Gastrocnemius medialis (tissue), 4 donors: ENCODE data around the gene KPNA5.

ENCODE experiments used
- POLR2A ChIP-seq, 2 donors: fragments of 450-650 bp; IDR thresholded peaks; one replicate each; pipeline ENCODE4 v1.6.1; 2017; ENCODE audit warnings: antibody characterized with exemption in 2 of 2, mild to moderate bottlenecking in 2 of 2, moderate library complexity in 2 of 2
- TF ChIP-seq, protein P1 (sequence below), 5 experiments: fragments of 450-650 bp in 3 of 5; fragments of 200-600 bp in 2 of 5; sonication (generic) in 2 of 5; IDR thresholded peaks in 4 of 5; conservative IDR thresholded peaks in 1 of 5; 1 replicate in 4 of 5; 2 replicates in 1 of 5; pipeline ENCODE4 v1.5.1; 2016 to 2019; ENCODE audit warnings: antibody characterized with exemption in 5 of 5, mild to moderate bottlenecking in 3 of 5, moderate library complexity in 3 of 5

DNA sequence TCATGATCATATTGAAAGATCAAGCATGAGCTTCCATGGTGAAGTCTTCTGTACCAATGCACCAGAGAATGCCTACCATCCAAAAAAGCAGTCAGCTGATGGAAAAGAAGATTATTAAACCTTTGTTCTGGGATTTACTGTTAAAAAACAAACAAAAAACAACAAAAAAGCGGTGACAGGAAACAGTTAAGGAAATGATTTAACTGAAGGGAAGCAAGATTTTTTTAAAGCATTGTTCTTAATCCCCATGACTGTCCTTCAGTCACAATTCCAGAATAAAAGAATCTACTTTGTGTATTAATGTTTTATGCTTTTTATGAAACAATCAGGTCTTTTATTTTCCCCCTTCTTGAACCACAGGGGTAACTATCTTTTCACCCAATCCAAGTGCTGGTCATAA, 60.6 kb downstream of the KPNA5 start:
- TF ChIP-seq, protein P1, sequence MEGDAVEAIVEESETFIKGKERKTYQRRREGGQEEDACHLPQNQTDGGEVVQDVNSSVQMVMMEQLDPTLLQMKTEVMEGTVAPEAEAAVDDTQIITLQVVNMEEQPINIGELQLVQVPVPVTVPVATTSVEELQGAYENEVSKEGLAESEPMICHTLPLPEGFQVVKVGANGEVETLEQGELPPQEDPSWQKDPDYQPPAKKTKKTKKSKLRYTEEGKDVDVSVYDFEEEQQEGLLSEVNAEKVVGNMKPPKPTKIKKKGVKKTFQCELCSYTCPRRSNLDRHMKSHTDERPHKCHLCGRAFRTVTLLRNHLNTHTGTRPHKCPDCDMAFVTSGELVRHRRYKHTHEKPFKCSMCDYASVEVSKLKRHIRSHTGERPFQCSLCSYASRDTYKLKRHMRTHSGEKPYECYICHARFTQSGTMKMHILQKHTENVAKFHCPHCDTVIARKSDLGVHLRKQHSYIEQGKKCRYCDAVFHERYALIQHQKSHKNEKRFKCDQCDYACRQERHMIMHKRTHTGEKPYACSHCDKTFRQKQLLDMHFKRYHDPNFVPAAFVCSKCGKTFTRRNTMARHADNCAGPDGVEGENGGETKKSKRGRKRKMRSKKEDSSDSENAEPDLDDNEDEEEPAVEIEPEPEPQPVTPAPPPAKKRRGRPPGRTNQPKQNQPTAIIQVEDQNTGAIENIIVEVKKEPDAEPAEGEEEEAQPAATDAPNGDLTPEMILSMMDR (IDR thresholded peaks at IDR 0.05 in 4 of 5, conservative IDR thresholded peaks at IDR 0.05 in 1 of 5), result no peak
- no peak for TF ChIP-seq POLR2A (IDR thresholded peaks at IDR 0.05)
